ENCODE results near the gene SLC35F3.

Gene SLC35F3

GRCh38 chr1:234258071-234258470 lies 353.6 kb downstream of the SLC35F3 start:
- no peak for DNase-seq (ENCODE audit: low read depth)

GRCh38 chr1:234260578-234260977 lies 356.1 kb downstream of the SLC35F3 start:
- no peak for DNase-seq (ENCODE audit: low read depth)

- no peak for DNase-seq (ENCODE audit: low read depth)
Measured at GRCh38 chr1:234261545-234261944, 357.1 kb downstream of the SLC35F3 start.

GRCh38 chr1:234262007-234262753 lies 357.7 kb downstream of the SLC35F3 start:
- DNase-seq (ENCODE audit: low read depth) = no peak

GRCh38 chr1:234262754-234263105 lies 358.3 kb downstream of the SLC35F3 start:
- DNase-seq (ENCODE audit: low read depth) = no peak

- no peak for DNase-seq (ENCODE audit: low read depth)
Measured at GRCh38 chr1:234264832-234265231, 360.4 kb downstream of the SLC35F3 start.

GRCh38 chr1:234265321-234265720 lies 360.8 kb downstream of the SLC35F3 start:
- no peak for DNase-seq (ENCODE audit: low read depth)

- no peak for DNase-seq (ENCODE audit: low read depth)
Measured at GRCh38 chr1:234265861-234266260, 361.4 kb downstream of the SLC35F3 start.

GRCh38 chr1:234270093-234270492 lies 365.6 kb downstream of the SLC35F3 start:
- DNase-seq (ENCODE audit: low read depth) = no peak

- DNase-seq (ENCODE audit: low read depth) = no peak
Measured at GRCh38 chr1:234270581-234271242, 366.2 kb downstream of the SLC35F3 start.

- DNase-seq (ENCODE audit: low read depth) = no peak
Measured at GRCh38 chr1:234271243-234271606, 366.7 kb downstream of the SLC35F3 start.

GRCh38 chr1:234272656-234273312 lies 368.3 kb downstream of the SLC35F3 start:
- no peak for DNase-seq (ENCODE audit: low read depth)

GRCh38 chr1:234273981-234274380 lies 369.5 kb downstream of the SLC35F3 start:
- no peak for DNase-seq (ENCODE audit: low read depth)

- no peak for DNase-seq (ENCODE audit: low read depth)
Measured at GRCh38 chr1:234276151-234276788, 371.8 kb downstream of the SLC35F3 start.

GRCh38 chr1:234277161-234277868 lies 372.8 kb downstream of the SLC35F3 start:
- no peak for DNase-seq (ENCODE audit: low read depth)

GRCh38 chr1:234279021-234279420 lies 374.5 kb downstream of the SLC35F3 start:
- DNase-seq (ENCODE audit: low read depth) = no peak

GRCh38 chr1:234280500-234280899 lies 376.0 kb downstream of the SLC35F3 start:
- no peak for DNase-seq (ENCODE audit: low read depth)

GRCh38 chr1:234281826-234282489 lies 377.5 kb downstream of the SLC35F3 start:
- DNase-seq (ENCODE audit: low read depth) = no peak

- DNase-seq (ENCODE audit: low read depth) = no peak
Measured at GRCh38 chr1:234286206-234286605, 381.7 kb downstream of the SLC35F3 start.

- no peak for DNase-seq (ENCODE audit: low read depth)
Measured at GRCh38 chr1:234288946-234289345, 384.5 kb downstream of the SLC35F3 start.

- no peak for DNase-seq (ENCODE audit: low read depth)
Measured at GRCh38 chr1:234289538-234290305, 385.2 kb downstream of the SLC35F3 start.
